Stimulated activated CD4-positive, alpha-beta T cell treated with anti-CD3 and anti-CD28 coated beads, Interleukin-2, amount 100 ng/mL, for 24 hours (primary cell): ENCODE results near the gene SLC49A4.

Experiments
- DNase-seq, 2 donors: peaks; one replicate each; pipeline ENCODE4 v3.0.0-alpha.2; 2020

Gene SLC49A4

DNA sequence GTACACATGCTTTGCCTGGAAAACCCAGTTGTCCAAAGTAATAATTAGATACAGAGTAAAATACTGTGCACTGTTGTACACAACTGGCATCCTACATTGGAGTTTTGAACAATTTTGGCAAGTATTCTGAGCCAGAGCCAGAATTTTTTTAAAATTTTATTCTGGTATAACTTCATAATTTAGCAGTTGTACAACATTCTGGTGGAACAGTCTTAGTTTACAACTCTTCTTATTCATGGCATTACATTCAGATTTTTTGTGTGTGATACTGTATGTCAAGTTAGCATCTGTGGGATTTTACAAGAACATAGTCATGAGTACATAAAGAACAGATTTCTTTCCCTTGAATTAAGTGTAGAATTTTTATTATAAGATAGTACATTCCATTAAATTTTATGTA is 67.5 kb downstream of the SLC49A4 start:
- no peak for DNase-seq

DNA sequence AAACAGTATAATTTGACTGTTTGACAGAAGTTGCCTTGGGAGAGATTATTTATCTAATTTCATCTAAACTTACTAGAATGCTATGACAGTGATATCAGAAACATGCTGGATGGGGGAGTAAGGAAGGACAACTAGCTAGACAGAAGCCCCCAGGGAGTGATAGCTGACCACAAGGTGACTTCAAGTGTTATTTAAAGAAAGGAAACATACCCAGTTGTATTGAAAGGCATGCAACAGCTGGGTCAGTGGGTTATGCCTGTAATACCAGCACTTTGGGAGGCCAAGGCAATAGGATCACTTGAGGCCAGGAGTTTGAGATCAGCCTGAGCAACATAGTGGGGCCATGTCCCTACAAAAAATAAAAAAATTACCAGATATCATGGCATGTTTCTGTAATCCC is 69.6 kb downstream of the SLC49A4 start:
- no peak for DNase-seq

- no peak for DNase-seq
Observed at GRCh38 chr3:122868322-122868721, 73.5 kb downstream of the SLC49A4 start.

- DNase-seq, result no peak
Observed at GRCh38 chr3:122873741-122874515, 79.1 kb downstream of the SLC49A4 start.

GRCh38 chr3:122875547-122876127 is 80.8 kb downstream of the SLC49A4 start:
- DNase-seq, result no peak

DNA sequence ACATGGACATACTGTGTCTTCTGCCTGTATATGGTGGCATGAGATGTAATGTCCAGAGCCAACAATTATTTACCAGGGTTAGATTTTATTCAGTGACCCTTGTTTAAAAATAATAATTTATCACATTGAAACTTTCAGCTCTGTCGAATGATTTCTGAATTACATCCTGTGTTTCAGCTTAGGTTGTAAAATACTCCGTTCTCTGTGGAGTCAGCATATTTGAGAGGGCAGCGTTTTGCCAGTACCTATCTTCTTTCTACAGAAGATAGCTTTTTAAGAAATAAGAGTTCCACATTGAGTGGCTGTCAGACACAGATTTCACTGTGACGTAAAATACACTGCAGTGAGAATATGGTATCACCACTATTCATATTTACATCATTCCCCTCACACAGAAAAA is 85.3 kb downstream of the SLC49A4 start:
- no peak for DNase-seq

DNA sequence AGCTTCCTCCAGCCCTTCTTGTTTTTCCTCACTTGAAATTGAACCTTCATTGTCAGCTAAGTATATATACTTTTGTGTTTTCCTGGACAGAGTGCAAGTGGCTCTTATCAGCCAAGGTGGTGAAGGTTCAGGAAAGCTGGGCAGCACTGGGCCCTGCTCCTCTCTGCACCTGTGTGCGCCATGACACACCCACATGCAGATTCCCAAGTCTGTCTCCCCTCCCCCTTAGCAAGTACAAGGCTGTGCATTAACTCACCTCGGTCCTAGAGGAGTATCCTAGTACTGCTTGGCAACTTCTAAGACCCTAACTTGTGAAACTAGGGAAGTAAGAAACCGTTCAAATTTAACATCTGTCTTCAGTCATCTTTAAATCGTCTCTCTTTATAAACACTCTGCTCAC is 85.8 kb downstream of the SLC49A4 start:
- DNase-seq, result no peak

- no peak for DNase-seq
Observed at GRCh38 chr3:122882361-122882947, 87.6 kb downstream of the SLC49A4 start.

DNA sequence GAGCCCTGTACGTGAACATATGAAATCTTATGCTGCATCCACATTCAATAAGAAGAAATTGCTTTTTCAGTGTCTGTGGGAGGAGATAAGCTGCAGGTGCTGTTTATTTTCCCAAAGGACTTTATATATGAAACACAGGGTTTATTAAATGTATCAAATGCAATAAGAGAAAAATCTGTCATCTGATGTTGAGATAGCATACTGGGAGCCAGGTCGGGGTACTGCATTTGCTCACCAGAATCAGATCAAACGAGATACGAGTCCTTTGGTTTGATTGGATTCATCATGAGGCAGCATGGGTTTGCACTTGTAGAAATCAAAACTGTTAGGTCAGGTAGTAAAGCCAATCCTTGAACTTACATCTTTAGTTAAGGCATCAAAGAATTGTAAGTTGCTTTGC is 91.4 kb downstream of the SLC49A4 start:
- no peak for DNase-seq

DNA sequence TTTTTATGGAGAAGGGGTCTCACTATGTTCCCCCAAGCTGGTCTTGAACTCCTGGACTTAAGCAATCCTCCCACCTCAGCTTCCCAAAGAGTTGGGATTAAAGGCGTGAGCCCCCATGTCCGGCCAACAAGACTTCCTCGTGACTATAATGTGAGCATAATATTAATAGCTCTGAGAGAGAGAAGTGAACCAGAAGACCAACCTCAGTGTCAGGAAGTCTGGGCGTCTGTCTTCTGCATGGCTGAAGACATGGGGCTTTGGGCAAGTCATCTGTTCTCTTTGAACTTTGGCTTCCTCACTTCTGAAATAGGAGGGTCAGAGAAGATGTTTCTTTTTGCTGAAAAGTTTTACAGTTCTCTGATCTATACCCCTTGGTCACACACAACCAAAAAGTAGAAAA is 92.1 kb downstream of the SLC49A4 start:
- no peak for DNase-seq

DNA sequence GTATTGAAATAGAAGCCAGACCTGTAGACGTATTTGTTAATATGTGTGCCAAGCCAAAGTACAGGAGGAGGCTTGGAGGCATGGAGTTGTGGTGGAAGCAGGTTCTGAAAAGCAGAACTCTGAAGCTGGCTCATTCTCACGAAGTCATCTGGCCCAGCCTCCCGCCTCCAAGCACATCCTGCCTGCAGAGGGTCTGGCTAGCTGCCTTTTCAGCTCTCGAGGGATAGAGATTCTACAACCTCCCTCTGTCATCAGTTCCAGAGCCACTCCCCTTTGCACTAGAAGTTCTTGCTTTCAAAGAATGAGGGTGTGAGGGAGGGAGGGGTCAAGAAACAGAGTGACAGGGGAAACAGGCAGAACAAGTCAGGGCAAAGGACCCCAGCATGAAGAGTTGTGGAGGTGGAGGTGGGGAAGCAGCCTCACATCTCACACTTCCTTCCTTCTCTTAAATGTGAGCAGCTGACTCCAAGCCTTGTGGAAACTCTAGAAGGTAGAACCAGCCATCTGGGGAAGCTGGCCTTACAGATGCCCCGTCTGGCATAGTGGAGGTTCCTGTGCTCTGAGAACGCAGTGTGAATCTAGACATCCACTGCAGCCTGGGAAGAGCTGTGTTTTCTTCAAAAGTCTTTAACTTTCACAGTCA is 95.3 kb downstream of the SLC49A4 start:
- no peak for DNase-seq

GRCh38 chr3:122890720-122891220 is 95.9 kb downstream of the SLC49A4 start:
- no peak for DNase-seq

DNA sequence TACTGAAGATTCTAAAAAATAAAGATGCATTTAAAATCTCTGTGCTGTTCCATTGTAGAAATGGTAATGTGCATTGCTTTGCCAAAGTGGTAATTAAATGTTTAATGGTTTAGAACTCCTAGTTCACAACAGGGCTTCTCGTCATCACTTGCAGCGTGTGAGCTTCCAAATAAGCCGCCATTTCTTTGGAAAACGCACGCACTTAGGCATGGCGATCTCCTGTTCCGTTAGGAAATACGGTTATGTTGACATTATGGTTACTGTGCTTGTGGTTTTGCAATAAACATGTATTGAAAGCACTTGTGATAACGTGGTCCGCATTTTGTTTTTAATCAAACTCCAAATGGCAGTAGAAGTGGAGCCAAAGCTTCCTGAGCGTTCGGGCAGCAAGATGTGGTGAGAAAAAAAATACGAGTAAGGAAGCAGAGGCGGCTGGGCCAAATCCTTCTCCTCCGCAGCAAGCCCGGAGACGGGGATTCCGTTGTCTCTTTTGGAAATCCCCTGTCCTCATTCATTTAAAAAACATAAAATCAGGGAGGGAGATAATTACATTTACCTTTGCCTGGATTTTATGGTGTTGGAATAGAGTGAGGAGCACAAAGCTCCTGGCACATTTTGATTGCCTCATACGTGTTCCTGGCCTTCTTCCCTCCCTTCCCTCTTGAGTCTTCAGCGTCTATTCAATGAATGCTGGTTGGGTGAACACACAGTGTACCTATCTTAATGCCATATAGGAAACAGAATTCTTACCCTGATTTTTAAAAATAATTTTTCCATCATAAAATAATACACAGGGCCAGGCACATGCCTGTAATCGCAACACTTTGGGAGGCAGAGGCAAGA is 97.5 kb downstream of the SLC49A4 start:
- DNase-seq, result no peak

DNA sequence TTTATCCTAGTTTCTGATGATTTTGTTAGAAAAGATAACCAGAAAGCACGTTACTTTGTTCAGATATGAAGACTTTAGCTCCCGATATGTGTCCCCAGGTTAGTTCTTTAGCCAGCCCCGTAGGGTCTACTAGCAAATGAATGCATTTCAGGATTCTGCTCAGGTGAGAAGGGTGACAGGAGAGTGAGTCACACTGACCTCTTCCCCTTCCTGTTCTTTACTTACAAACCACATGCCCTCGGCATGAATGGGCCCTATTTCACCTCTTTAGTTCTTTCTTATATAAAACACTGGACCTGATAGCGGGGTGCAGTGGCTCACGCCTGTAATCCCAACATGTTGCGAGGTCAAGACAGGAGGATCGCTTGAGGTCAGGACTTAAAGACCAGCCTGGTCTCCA is 98.4 kb downstream of the SLC49A4 start:
- DNase-seq, result no peak

GRCh38 chr3:122893754-122894668 is 99.1 kb downstream of the SLC49A4 start:
- DNase-seq, result no peak

- DNase-seq, result no peak
Observed at GRCh38 chr3:122898298-122898697, 103.4 kb downstream of the SLC49A4 start.

GRCh38 chr3:122902326-122902725 is 107.5 kb downstream of the SLC49A4 start:
- no peak for DNase-seq

- DNase-seq, result no peak
Observed at GRCh38 chr3:122903171-122903570, 108.3 kb downstream of the SLC49A4 start.

DNA sequence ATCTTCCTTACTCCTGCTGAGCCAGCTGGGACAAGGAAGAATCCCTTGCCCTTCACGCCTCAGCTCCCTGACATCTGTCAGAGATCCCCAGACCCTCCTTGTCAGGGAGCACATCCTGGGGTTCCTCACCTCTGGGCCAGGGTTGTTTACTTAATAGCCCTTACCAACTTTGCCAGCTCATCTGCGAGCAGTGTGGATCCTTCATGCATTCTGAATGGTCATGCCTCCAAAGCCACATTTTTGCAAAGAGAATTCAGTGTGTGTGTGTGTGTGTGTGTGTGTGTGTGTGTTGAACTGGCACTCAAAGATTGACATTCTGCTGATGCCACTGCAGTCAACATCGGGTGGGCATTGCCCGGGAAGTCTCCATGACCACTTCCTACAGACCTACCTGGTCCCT is 112.6 kb downstream of the SLC49A4 start:
- DNase-seq, result no peak

DNA sequence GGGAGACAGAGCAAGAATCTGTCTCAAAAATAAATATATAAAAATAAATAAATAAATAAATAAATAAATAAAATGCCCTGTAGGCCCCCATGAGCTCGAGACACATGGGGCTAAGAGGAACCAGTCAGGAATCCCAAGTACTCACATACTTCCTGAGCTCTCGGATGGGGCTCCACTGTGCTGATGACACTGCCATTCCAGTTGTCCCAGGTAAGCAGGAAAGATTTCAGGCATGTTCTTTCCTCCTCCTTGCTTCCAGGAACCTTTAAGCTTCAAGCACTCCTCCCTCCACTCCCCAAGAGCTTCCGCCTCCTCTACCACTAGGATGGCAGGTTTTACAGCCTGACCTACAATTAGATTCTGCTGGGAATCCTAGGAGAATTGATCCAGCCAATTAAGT is 113.4 kb downstream of the SLC49A4 start:
- no peak for DNase-seq

- DNase-seq, result no peak
Observed at GRCh38 chr3:122911901-122912300, 117.0 kb downstream of the SLC49A4 start.
